ENCODE results near the gene TMEM87B.

DNA sequence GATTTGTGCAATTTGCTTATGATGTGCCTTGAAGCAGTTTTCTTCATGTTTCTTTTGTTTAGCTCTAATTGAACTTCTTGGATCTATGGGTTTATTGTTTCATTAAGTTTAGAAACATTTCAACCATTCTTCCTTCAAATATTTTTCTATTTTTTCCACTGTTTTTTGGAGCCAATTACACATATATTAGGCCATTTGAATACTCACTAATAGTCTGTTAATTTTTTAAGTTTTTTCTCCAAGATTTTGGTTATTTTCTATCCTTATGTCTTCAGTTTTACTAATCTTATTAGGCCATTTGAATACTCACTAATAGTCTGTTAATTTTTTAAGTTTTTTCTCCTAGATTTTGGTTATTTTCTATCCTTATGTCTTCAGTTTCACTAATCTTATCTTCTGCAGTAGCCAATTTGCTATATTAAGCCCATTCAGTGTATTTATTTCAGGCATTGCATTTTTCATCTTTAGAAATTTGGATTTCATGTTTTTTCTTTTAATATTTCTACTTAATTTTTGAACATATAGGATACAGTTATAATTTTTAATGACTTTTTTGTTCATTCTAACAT is 9.5 kb upstream of the TMEM87B start:
- TF ChIP-seq JUND (IDR thresholded peaks at IDR 0.05; ENCODE audit: low read length) (no peak), NRF1 (IDR thresholded peaks at IDR 0.05; ENCODE audit: low read depth, low read length) (no peak), POLR2AphosphoS5 (IDR thresholded peaks at IDR 0.05; ENCODE audit: low read depth, low read length) (no peak), TEAD4 (IDR thresholded peaks at IDR 0.05; ENCODE audit: low read depth, low read length) (no peak), TAF1 (IDR thresholded peaks at IDR 0.05; ENCODE audit: low read depth, low read length) (no peak), ATF2 (IDR thresholded peaks at IDR 0.05; ENCODE audit: low read length) (no peak), FOSL1 (IDR thresholded peaks at IDR 0.05; ENCODE audit: insufficient read depth, low read depth, low read length) (no peak), RBBP5 (IDR thresholded peaks at IDR 0.05; ENCODE audit: borderline replicate concordance, low read depth, low read length) (no peak), SIN3A (conservative IDR thresholded peaks at IDR 0.05 in 1 of 2, IDR thresholded peaks at IDR 0.05 in 1 of 2; ENCODE audit: low read depth in 1 of 2, low read length in 2 of 2) (no peak), HDAC6 (IDR thresholded peaks at IDR 0.05; ENCODE audit: low read depth, low read length) (no peak)
- TF ChIP-seq, protein P1, sequence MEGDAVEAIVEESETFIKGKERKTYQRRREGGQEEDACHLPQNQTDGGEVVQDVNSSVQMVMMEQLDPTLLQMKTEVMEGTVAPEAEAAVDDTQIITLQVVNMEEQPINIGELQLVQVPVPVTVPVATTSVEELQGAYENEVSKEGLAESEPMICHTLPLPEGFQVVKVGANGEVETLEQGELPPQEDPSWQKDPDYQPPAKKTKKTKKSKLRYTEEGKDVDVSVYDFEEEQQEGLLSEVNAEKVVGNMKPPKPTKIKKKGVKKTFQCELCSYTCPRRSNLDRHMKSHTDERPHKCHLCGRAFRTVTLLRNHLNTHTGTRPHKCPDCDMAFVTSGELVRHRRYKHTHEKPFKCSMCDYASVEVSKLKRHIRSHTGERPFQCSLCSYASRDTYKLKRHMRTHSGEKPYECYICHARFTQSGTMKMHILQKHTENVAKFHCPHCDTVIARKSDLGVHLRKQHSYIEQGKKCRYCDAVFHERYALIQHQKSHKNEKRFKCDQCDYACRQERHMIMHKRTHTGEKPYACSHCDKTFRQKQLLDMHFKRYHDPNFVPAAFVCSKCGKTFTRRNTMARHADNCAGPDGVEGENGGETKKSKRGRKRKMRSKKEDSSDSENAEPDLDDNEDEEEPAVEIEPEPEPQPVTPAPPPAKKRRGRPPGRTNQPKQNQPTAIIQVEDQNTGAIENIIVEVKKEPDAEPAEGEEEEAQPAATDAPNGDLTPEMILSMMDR (IDR thresholded peaks at IDR 0.05; ENCODE audit: control extremely low read depth in 1 of 3, insufficient read depth in 1 of 3, low read depth in 1 of 3, low read length in 3 of 3): no peak
- TF ChIP-seq, protein P2, sequence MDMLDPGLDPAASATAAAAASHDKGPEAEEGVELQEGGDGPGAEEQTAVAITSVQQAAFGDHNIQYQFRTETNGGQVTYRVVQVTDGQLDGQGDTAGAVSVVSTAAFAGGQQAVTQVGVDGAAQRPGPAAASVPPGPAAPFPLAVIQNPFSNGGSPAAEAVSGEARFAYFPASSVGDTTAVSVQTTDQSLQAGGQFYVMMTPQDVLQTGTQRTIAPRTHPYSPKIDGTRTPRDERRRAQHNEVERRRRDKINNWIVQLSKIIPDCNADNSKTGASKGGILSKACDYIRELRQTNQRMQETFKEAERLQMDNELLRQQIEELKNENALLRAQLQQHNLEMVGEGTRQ (IDR thresholded peaks at IDR 0.05; ENCODE audit: low read length): no peak

Measured in H1 (cell line).